GM06990 (cell line): ENCODE measurements around the gene OTULINL.

Experiments used
- DNase-seq: peaks from one replicate; pipeline ENCODE4 v3.0.0-alpha.2; 2011; ENCODE audit not compliant: insufficient read length; ENCODE audit errors: extremely low read depth
- H3K27me3 ChIP-seq: replicated peaks from 2 replicates; pipeline ENCODE4 v1.6.0; 2011; ENCODE audit warnings: low read length; ENCODE audit not compliant: control insufficient read depth, insufficient read depth
- H3K36me3 ChIP-seq: 2 replicates; pipeline ENCODE4 v1.5.1; 2011; ENCODE audit warnings: low read length; ENCODE audit not compliant: control insufficient read depth, insufficient read depth
- H3K4me3 ChIP-seq: replicated peaks from 2 replicates; pipeline ENCODE4 v1.5.1; 2011; ENCODE audit warnings: low read depth, mild to moderate bottlenecking, control low read depth, low read length
- TF ChIP-seq, protein P1 (sequence below): IDR thresholded peaks from 2 replicates; pipeline ENCODE4 v1.5.1; 2011; ENCODE audit warnings: low read length, control low read depth, mild to moderate bottlenecking, inconsistent platforms; ENCODE audit not compliant: insufficient read depth, poor library complexity, severe bottlenecking

Gene OTULINL

DNA sequence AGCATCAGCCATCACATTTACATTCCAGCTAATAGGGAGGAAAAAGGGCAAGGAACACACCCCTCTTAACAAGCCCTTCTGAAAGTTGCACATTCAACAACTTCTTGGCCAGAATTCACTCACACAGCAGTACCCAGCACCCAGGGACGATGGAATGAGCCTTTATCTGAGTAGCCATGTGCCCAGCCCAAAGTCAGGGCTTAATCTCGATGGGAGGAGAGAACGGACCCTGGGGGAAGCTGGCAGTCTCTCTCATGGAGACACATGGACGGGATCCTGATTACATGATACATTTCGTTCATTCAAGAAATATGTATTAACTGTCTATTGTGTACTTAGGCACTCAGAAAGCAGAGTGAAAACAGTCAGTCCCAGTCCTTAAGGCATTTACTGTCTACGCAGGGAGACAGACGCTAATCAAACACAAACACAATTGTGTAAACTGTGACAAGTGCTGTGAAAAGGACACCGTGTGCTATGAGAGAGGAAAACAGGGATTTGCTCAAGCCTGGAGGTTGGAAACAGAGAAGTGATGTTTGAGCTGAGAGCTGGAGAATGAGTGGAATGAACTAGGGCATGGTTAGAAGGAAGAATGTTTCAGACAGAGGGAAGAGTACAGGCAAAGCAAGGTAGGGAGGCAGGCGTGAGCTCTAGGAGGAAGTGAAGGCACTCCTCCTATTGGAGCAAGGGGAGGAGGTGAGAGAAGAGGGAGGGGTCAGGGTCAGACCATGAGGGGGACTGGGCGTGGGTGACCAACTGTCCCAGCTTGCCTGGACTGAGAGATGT, 7.4 kb downstream of the OTULINL start:
- DNase-seq = no peak
- TF ChIP-seq, protein P1, sequence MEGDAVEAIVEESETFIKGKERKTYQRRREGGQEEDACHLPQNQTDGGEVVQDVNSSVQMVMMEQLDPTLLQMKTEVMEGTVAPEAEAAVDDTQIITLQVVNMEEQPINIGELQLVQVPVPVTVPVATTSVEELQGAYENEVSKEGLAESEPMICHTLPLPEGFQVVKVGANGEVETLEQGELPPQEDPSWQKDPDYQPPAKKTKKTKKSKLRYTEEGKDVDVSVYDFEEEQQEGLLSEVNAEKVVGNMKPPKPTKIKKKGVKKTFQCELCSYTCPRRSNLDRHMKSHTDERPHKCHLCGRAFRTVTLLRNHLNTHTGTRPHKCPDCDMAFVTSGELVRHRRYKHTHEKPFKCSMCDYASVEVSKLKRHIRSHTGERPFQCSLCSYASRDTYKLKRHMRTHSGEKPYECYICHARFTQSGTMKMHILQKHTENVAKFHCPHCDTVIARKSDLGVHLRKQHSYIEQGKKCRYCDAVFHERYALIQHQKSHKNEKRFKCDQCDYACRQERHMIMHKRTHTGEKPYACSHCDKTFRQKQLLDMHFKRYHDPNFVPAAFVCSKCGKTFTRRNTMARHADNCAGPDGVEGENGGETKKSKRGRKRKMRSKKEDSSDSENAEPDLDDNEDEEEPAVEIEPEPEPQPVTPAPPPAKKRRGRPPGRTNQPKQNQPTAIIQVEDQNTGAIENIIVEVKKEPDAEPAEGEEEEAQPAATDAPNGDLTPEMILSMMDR = no peak
- Histone ChIP-seq H3K27me3 (no peaks in the 10 kb centered on the region), H3K4me3 (no peak overlapping the region), H3K36me3 (no peaks in the 10 kb centered on the region)

- no peak overlapping the region for H3K4me3 ChIP-seq
- TF ChIP-seq, protein P1 = no peak
- no peak for DNase-seq
- H3K36me3 ChIP-seq = no peaks in the 10 kb centered on the region
- H3K27me3 ChIP-seq = no peaks in the 10 kb centered on the region
These were observed 9.4 kb downstream of the OTULINL start for GRCh38 chr5:14590949-14591348.

GRCh38 chr5:14591548-14591947, 10.0 kb downstream of the OTULINL start:
- Histone ChIP-seq H3K27me3 (no peaks in the 10 kb centered on the region), H3K4me3 (no peak overlapping the region), H3K36me3 (no peaks in the 10 kb centered on the region)
- no peak for DNase-seq
- TF ChIP-seq, protein P1 = no peak

- Histone ChIP-seq H3K4me3 (no peak overlapping the region), H3K36me3 (no peaks in the 10 kb centered on the region), H3K27me3 (no peaks in the 10 kb centered on the region)
- DNase-seq = no peak
- TF ChIP-seq, protein P1 = no peak
These were observed 11.9 kb downstream of the OTULINL start for GRCh38 chr5:14593326-14594021.

DNA sequence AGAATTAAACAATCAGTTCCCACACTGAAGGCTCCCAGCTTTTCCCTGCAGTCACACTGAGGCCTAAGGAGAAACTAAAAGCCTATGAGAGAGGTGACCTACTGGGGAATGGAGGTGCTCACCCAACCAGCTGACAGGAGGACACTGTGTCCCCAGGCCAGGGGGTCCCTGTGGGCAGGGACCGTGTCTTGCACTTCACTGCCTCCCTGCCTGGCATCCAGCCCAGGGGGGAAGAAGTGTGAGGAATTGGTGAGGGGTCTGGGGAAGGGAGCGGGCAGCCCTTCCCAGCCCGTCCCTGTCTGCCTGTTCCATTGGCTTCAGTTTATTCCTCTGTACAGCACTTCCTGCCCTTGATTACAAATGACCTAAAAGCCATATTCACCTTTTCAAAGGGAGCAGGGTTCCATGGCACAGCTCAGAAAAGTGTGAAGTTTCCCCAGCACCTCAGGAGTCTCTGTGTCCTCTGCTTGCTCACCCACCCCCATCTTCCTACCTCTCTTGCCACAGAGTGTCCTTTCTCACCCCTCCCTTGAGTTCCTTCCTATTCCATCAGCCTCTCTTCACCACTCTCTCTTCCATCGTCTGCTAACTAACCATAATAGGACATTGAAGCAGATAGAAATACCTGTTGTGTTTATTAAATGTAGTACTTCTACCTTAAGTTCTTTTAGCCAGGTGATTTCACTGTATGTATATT, 12.9 kb downstream of the OTULINL start:
- DNase-seq = no peak
- no peaks in the 10 kb centered on the region for H3K27me3 ChIP-seq
- TF ChIP-seq, protein P1 = no peak
- H3K4me3 ChIP-seq = no peak overlapping the region
- no peaks in the 10 kb centered on the region for H3K36me3 ChIP-seq
